NB4 (cell line): Measurements from ENCODE around the gene DENND1B.

Experiments used
- DNase-seq: peaks from one replicate; pipeline ENCODE4 v3.0.0; 2010; ENCODE audit warnings: low read depth
- H3K4me3 ChIP-seq: one replicate; pipeline ENCODE4 v1.5.1; 2011; ENCODE audit warnings: mild to moderate bottlenecking, low read depth, low read length, moderate library complexity
- CTCF ChIP-seq: IDR thresholded peaks from one replicate; pipeline ENCODE4 v1.5.1; 2012; ENCODE audit warnings: low read depth, low read length
- MYC ChIP-seq: IDR thresholded peaks from 2 replicates; pipeline ENCODE4 v1.6.1; 2011; ENCODE audit warnings: low read depth, low read length
- POLR2A ChIP-seq: IDR thresholded peaks from 2 replicates; pipeline ENCODE4 v1.6.1; 2011; ENCODE audit warnings: mild to moderate bottlenecking; ENCODE audit not compliant: insufficient read length; ENCODE audit errors: extremely low read depth
- TF ChIP-seq, protein P1 (sequence below): IDR thresholded peaks from 2 replicates; pipeline ENCODE4 v1.6.1; 2011; ENCODE audit warnings: low read depth, low read length

Gene DENND1B

GRCh38 chr1:197744979-197745378 lies 30.3 kb downstream of the DENND1B start:
- TF ChIP-seq MYC (no peak), POLR2A (no peak), CTCF (no peak)
- TF ChIP-seq, protein P1, sequence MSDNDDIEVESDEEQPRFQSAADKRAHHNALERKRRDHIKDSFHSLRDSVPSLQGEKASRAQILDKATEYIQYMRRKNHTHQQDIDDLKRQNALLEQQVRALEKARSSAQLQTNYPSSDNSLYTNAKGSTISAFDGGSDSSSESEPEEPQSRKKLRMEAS = no peak
- no peak for DNase-seq
- no peak overlapping the region for H3K4me3 ChIP-seq

- TF ChIP-seq, protein P1 = no peak
- TF ChIP-seq CTCF (no peak), POLR2A (no peak), MYC (no peak)
- H3K4me3 ChIP-seq = no peak overlapping the region
Measured at GRCh38 chr1:197743578-197743977, 31.7 kb downstream of the DENND1B start.

DNA sequence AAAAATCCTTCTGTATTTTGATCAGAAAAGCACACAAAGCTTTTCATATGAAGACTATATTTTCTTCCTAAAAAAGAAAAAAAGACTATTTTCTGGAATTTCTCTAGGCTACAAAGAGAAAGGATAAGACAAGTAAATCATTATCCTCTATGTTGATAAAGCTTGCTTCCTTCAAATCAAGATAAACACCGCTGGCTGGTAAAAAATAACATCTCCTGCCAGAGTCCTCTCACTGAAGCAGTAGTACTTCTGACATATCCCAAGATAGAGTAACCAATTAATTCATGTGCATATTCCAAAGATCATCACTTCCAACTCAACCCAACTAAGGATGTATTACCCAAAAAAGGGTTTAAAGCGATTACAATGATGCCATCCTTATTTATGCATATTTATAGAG lies 34.3 kb downstream of the DENND1B start:
- no peak overlapping the region for H3K4me3 ChIP-seq
- DNase-seq = no peak
- TF ChIP-seq MYC (no peak), POLR2A (no peak)

More at GRCh38 chr1:197743578-197743977, 31.7 kb downstream of the DENND1B start:
- no peak for DNase-seq

DNA sequence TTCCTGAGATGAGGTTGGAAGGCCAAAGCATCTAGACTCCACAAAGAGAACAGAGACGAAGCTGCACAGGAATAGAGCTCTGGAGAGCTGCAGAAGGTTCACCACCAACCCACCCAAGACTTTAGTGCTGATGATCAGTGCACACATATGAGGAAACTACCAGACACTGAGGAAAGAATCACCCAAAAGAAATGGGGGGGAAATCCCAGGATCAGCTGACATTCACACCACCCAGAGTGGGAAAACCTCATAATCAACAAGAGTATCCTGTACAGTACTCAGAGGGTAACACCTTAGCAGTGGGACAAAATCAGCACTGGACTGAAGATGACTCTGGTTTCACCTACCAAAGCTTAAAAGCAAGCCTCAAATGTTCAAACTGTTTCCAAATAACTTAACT lies 36.4 kb downstream of the DENND1B start:
- no peak for TF ChIP-seq MYC
- TF ChIP-seq, protein P1 = no peak
- TF ChIP-seq POLR2A = no peak
- TF ChIP-seq CTCF = no peak
- no peak for DNase-seq

GRCh38 chr1:197737916-197738315 lies 37.4 kb downstream of the DENND1B start:
- no peak for DNase-seq
- no peak overlapping the region for H3K4me3 ChIP-seq
- TF ChIP-seq MYC = no peak
- TF ChIP-seq POLR2A = no peak
- TF ChIP-seq CTCF = no peak
- TF ChIP-seq, protein P1 = no peak

More for the DNA sequence above, 36.4 kb downstream of the DENND1B start:
- no peak overlapping the region for H3K4me3 ChIP-seq

GRCh38 chr1:197736685-197737084 lies 38.6 kb downstream of the DENND1B start:
- no peak for DNase-seq
- TF ChIP-seq CTCF (no peak), POLR2A (no peak), MYC (no peak)
- TF ChIP-seq, protein P1 = no peak
- H3K4me3 ChIP-seq = no peak overlapping the region
